Sigmoid colon (tissue), 4 donors: Measurements from ENCODE around the gene ROCK1.

Source experiments
- CTCF ChIP-seq, 4 experiments: fragments of 450-650 bp in 3 of 4; fragments of 200-600 bp in 1 of 4; IDR thresholded peaks; one replicate each; pipeline ENCODE4 v1.5.1; 2016 to 2019; ENCODE audit warnings: antibody characterized with exemption in 4 of 4, mild to moderate bottlenecking in 3 of 4, moderate library complexity in 2 of 4
- EP300 ChIP-seq, 4 donors: sonication (generic); formaldehyde crosslinking; IDR thresholded peaks; one replicate each; pipeline ENCODE4 v1.6.1; 2017; ENCODE audit warnings: antibody characterized with exemption in 4 of 4
- POLR2A ChIP-seq, 2 donors: fragments of 450-650 bp; IDR thresholded peaks; one replicate each; pipeline ENCODE4 v1.6.1; 2016; ENCODE audit warnings: antibody characterized with exemption in 2 of 2, mild to moderate bottlenecking in 2 of 2, moderate library complexity in 2 of 2
- POLR2AphosphoS5 ChIP-seq, 4 donors: sonication (generic); formaldehyde crosslinking; IDR thresholded peaks; one replicate each; pipeline ENCODE4 v1.6.1; 2017; ENCODE audit warnings: antibody characterized with exemption in 4 of 4

GRCh38 chr18:21069468-21069867, 42.1 kb downstream of the ROCK1 start:
- no peak for TF ChIP-seq CTCF (IDR thresholded peaks at IDR 0.05)
- TF ChIP-seq POLR2A (IDR thresholded peaks at IDR 0.05): no peak
- TF ChIP-seq POLR2AphosphoS5 (IDR thresholded peaks at IDR 0.05): no peak
- TF ChIP-seq EP300 (IDR thresholded peaks at IDR 0.05): no peak
